Liver (tissue), 2 donors: Measurements from ENCODE around the gene BIK.

Source experiments
- RAD21 ChIP-seq, 2 donors: IDR thresholded peaks; 2 replicates each; pipeline ENCODE4 v1.6.1; 2016; ENCODE audit warnings: antibody characterized with exemption in 2 of 2, mild to moderate bottlenecking in 2 of 2
- TAF1 ChIP-seq: conservative IDR thresholded peaks from 2 replicates; pipeline ENCODE4 v1.6.1; 2016; ENCODE audit warnings: antibody characterized with exemption, mild to moderate bottlenecking
- donor health status: healthy.

GRCh38 chr22:43156413-43156812 is 45.9 kb downstream of the BIK start:
- TF ChIP-seq RAD21 (IDR thresholded peaks at IDR 0.05), result no peak
- no peak for TF ChIP-seq TAF1
